Activated CD8-positive, alpha-beta memory T cell treated with anti-CD3 and anti-CD28 coated beads, Interleukin-2, amount 50 U/mL, for 1 hour (primary cell): ENCODE results near the gene S100A11.

ENCODE experiments used
- DNase-seq: peaks from one replicate; pipeline ENCODE4 v3.0.0-alpha.2; 2020; ENCODE audit errors: extremely low read depth

The S100A11 gene

GRCh38 chr1:151985768-151986167 is 51.0 kb downstream of the S100A11 start:
- no peak for DNase-seq

- DNase-seq, result no peak
Observed at GRCh38 chr1:151985270-151985669, 51.5 kb downstream of the S100A11 start.

GRCh38 chr1:151984313-151984956 is 52.4 kb downstream of the S100A11 start:
- no peak for DNase-seq
